BE2C (cell line): ENCODE data around the gene ABCB8.

Experiments
- DNase-seq: peaks from one replicate; pipeline ENCODE4 v3.0.0-alpha.2; 2020
- H3K27me3 ChIP-seq: fragments of 250-450 bp; sonication (Bioruptor Pico); 2 replicates; pipeline ENCODE4 v1.5.1; 2020; ENCODE audit warnings: mild to moderate bottlenecking
- H3K36me3 ChIP-seq: fragments of 250-450 bp; sonication (Bioruptor Pico); 2 replicates; pipeline ENCODE4 v1.5.1; 2020; ENCODE audit warnings: mild to moderate bottlenecking
- H3K4me1 ChIP-seq: fragments of 250-450 bp; sonication (Bioruptor Pico); 2 replicates; pipeline ENCODE4 v1.5.1; 2020
- H3K4me3 ChIP-seq: 2 replicates; pipeline ENCODE4 v1.5.1; 2011; ENCODE audit warnings: low read depth, low read length
- H3K9me3 ChIP-seq: fragments of 250-450 bp; sonication (Bioruptor Pico); 2 replicates; pipeline ENCODE4 v1.5.1; 2020
- TF ChIP-seq, protein P1 (sequence below): IDR thresholded peaks from 2 replicates; pipeline ENCODE4 v1.5.1; 2012; ENCODE audit warnings: mild to moderate bottlenecking, low read depth, low read length

ABCB8 gene

DNA sequence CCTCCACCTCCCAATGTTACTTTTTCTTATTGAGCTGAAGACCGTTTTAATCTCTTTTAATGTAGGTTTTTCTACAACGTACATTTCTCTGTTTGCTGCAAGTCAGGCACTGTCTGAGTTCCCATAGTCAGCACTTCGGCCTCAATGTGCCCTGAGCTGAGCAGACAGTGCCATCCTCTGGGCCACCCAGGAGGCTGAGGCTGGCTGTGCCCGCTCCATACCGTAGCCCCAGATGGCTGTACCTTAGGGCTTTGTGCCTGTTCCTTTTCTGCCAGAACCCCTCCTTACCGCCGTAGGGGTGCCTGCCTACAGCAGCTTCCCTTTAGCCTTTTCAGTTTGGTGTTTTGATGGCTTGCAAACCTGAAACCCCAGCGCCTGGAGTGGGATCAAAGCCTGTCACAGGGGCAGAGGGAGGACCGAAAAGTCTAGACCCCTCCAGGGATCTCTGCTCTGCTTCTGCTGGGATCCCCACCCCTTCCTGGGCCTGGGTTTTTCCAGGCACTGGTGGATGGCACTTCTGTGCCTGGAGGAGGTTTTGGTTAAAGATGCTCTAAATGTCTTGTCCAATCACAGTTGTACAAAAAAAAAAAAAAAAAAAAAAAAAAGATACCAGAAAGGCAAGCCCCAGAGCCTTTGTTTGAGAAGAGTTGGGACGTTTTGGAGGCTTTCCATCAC is 67.0 kb downstream of the ABCB8 start:
- DNase-seq: no peak
- TF ChIP-seq, protein P1, sequence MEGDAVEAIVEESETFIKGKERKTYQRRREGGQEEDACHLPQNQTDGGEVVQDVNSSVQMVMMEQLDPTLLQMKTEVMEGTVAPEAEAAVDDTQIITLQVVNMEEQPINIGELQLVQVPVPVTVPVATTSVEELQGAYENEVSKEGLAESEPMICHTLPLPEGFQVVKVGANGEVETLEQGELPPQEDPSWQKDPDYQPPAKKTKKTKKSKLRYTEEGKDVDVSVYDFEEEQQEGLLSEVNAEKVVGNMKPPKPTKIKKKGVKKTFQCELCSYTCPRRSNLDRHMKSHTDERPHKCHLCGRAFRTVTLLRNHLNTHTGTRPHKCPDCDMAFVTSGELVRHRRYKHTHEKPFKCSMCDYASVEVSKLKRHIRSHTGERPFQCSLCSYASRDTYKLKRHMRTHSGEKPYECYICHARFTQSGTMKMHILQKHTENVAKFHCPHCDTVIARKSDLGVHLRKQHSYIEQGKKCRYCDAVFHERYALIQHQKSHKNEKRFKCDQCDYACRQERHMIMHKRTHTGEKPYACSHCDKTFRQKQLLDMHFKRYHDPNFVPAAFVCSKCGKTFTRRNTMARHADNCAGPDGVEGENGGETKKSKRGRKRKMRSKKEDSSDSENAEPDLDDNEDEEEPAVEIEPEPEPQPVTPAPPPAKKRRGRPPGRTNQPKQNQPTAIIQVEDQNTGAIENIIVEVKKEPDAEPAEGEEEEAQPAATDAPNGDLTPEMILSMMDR: no peak
- peaks cover 37% of the 10 kb centered on the region for H3K36me3 ChIP-seq
- no peak overlapping the region for H3K4me3 ChIP-seq
- H3K27me3 ChIP-seq: no peaks in the 10 kb centered on the region
- H3K9me3 ChIP-seq: no peaks in the 10 kb centered on the region
- H3K4me1 ChIP-seq: no peaks in the 10 kb centered on the region

DNA sequence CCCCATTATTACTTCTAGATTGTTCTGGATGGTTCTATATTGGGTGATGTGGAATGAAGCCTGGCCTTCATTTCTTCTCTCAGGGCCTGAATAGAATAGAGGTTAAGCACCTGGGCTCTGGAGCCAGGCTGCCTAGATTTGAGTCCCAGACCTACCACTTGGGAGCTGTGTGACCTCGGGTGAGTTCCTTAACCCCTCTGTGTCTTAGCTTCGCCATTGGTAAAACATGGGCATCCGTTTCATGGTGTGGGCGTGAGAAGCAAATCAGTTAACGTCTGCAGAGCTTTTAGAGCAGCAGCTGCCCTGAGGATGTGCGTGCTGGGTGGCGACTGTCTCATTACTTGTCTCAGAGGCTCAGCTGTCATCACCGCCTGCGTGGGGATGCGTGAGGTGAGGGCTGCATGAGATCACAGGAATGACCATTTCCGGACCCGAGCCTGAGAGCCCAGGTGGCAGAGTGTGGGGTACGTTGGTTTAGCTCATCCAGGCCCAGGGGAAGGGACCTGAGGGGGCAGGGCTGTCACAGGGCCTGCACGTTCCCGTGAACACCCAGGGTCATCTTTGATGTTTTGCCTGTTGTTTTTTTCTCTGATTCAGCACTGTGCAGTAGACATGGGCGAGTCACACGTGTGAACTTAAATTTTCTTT is 67.7 kb downstream of the ABCB8 start:
- H3K27me3 ChIP-seq: no peaks in the 10 kb centered on the region
- TF ChIP-seq, protein P1: no peak
- H3K36me3 ChIP-seq: peaks cover 35% of the 10 kb centered on the region
- H3K4me1 ChIP-seq: no peaks in the 10 kb centered on the region
- no peak overlapping the region for H3K4me3 ChIP-seq
- no peaks in the 10 kb centered on the region for H3K9me3 ChIP-seq
- no peak for DNase-seq
